Measurements from ENCODE around the gene SULF2. TPM values are rescaled to one million over a fixed set of nuclear protein-coding genes. Genes with fewer than 3 reads are reported as not detected.
A peak's percentile ranks its signal among the peaks of the same experiment; 100 is the strongest.

Gene SULF2
- total and polyA plus RNA-seq, 2 of the 13 experiments (the other 11 are each of a cell fraction or from before 2014, with no cell fraction given) = 7.2 to 50.9 TPM

GRCh38 chr20:47785854-47786764 lies 828 bp upstream of the SULF2 start (continued):
- TF ChIP-seq ZNF562 (CRISPR knock-in tag; IDR thresholded peaks at IDR 0.05; ENCODE audit: borderline replicate concordance) = no peak
- no peak for TF ChIP-seq POLR2A (IDR thresholded peaks at IDR 0.05; ENCODE audit: insufficient read depth in 1 of 2, low read depth in 2 of 2, low read length in 2 of 2)
- TF ChIP-seq HMGA1 (CRISPR knock-in tag; conservative IDR thresholded peaks at IDR 0.05) = no peak
- no peak for TF ChIP-seq NAIF1 (CRISPR knock-in tag; IDR thresholded peaks at IDR 0.05; ENCODE audit: borderline replicate concordance)
- TF ChIP-seq FIP1L1 (IDR thresholded peaks at IDR 0.05; ENCODE audit: borderline replicate concordance, insufficient read depth, low read depth, low read length) = no peak
- TF ChIP-seq ZNF256 (CRISPR knock-in tag; conservative IDR thresholded peaks at IDR 0.05) = no peak
- no peak for TF ChIP-seq MLX (CRISPR knock-in tag; IDR thresholded peaks at IDR 0.05)
- peak; percentile 49; the same call in 1 of the 2 replicates for TF ChIP-seq ZNF724P (CRISPR knock-in tag; IDR thresholded peaks at IDR 0.05; ENCODE audit: borderline replicate concordance)
- no peak for TF ChIP-seq ZNF616 (CRISPR knock-in tag; IDR thresholded peaks at IDR 0.05; ENCODE audit: low read depth)
- no peak for TF ChIP-seq ZXDC (CRISPR knock-in tag; IDR thresholded peaks at IDR 0.05)
- 0 out of 2 replicates have a peak, but pooled peaks have one; percentile 5 for TF ChIP-seq BHLHE40 (IDR thresholded peaks at IDR 0.05; ENCODE audit: low read length)
- no peak for TF ChIP-seq NFIB (CRISPR knock-in tag; IDR thresholded peaks at IDR 0.05; ENCODE audit: borderline replicate concordance)
- peak; percentile 72; the same call in 1 of the 2 replicates for TF ChIP-seq ZNF205 (CRISPR knock-in tag; IDR thresholded peaks at IDR 0.05)
- 0 out of 2 replicates have a peak, but pooled peaks have one; percentile 14 for TF ChIP-seq XBP1 (CRISPR knock-in tag; IDR thresholded peaks at IDR 0.05)
- TF ChIP-seq ZNF570 (CRISPR knock-in tag; IDR thresholded peaks at IDR 0.05; ENCODE audit: borderline replicate concordance) = no peak
- TF ChIP-seq TIGD3 (CRISPR knock-in tag; IDR thresholded peaks at IDR 0.05; ENCODE audit: borderline replicate concordance) = no peak
- no peak for TF ChIP-seq TP53 (CRISPR knock-in tag; conservative IDR thresholded peaks at IDR 0.05)
- TF ChIP-seq ZNF629 (CRISPR knock-in tag; conservative IDR thresholded peaks at IDR 0.05) = no peak
- TF ChIP-seq ZNF660 (CRISPR knock-in tag; IDR thresholded peaks at IDR 0.05; ENCODE audit: borderline replicate concordance, low read depth) = no peak
- peak; percentile 44; the same call in 1 of the 2 replicates for TF ChIP-seq PITX1 (CRISPR knock-in tag; IDR thresholded peaks at IDR 0.05)
- no peak for TF ChIP-seq PHF20 (CRISPR knock-in tag; IDR thresholded peaks at IDR 0.05)
- TF ChIP-seq ZFP36 (IDR thresholded peaks at IDR 0.05; ENCODE audit: borderline replicate concordance, low read depth, low read length, partially characterized antibody) = no peak
- TF ChIP-seq PTBP1 (IDR thresholded peaks at IDR 0.05; ENCODE audit: low read depth, low read length, poor library complexity, severe bottlenecking) = no peak
- TF ChIP-seq ZNF639 (CRISPR knock-in tag; conservative IDR thresholded peaks at IDR 0.05) = no peak

Measured in HepG2 (cell line).